WERI-Rb-1 (cell line): ENCODE results near the gene NANOS2.
A peak's percentile ranks its signal among the peaks of the same experiment; 100 is the strongest.

Experiments
- DNase-seq: peaks from one replicate; pipeline ENCODE4 v3.0.0-alpha.2; 2020
- H3K27ac ChIP-seq: fragments of 250-450 bp; sonication (Bioruptor Pico); 2 replicates; pipeline ENCODE4 v1.5.1; 2020; ENCODE audit warnings: mild to moderate bottlenecking, moderate library complexity
- H3K27me3 ChIP-seq: fragments of 250-450 bp; sonication (Bioruptor Pico); 2 replicates; pipeline ENCODE4 v1.5.1; 2021; ENCODE audit warnings: mild to moderate bottlenecking, low read depth, moderate library complexity; ENCODE audit not compliant: insufficient read depth, severe bottlenecking
- H3K36me3 ChIP-seq: fragments of 250-450 bp; sonication (Bioruptor Pico); 2 replicates; pipeline ENCODE4 v1.5.1; 2020; ENCODE audit warnings: mild to moderate bottlenecking, moderate library complexity
- H3K4me3 ChIP-seq: 2 replicates; pipeline ENCODE4 v1.5.1; 2011; ENCODE audit warnings: low read depth, mild to moderate bottlenecking, control low read depth, low read length
- H3K9me3 ChIP-seq: fragments of 250-450 bp; sonication (Bioruptor Pico); 2 replicates; pipeline ENCODE4 v1.5.1; 2021; ENCODE audit warnings: mild to moderate bottlenecking, moderate library complexity; ENCODE audit not compliant: severe bottlenecking
- TF ChIP-seq, protein P1 (sequence below): IDR thresholded peaks from 2 replicates; pipeline ENCODE4 v1.5.1; 2011; ENCODE audit warnings: low read depth, mild to moderate bottlenecking, control low read depth, inconsistent platforms, low read length

Gene NANOS2

GRCh38 chr19:45913874-45914830, at the start of gene NANOS2:
NANOS2 (minus strand) TSS chr19:45914778; CDS start chr19:45914693, 85 bp downstream.
- Histone ChIP-seq H3K4me3 (no peak within 1 kb of the TSS), H3K27ac (no peak within 1 kb of the TSS), H3K9me3 (no peaks in the 10 kb centered on the region), H3K36me3 (no peaks in the 10 kb centered on the region), H3K27me3 (no peaks in the 10 kb centered on the region)
- peak; percentile 85 for DNase-seq
- TF ChIP-seq, protein P1, sequence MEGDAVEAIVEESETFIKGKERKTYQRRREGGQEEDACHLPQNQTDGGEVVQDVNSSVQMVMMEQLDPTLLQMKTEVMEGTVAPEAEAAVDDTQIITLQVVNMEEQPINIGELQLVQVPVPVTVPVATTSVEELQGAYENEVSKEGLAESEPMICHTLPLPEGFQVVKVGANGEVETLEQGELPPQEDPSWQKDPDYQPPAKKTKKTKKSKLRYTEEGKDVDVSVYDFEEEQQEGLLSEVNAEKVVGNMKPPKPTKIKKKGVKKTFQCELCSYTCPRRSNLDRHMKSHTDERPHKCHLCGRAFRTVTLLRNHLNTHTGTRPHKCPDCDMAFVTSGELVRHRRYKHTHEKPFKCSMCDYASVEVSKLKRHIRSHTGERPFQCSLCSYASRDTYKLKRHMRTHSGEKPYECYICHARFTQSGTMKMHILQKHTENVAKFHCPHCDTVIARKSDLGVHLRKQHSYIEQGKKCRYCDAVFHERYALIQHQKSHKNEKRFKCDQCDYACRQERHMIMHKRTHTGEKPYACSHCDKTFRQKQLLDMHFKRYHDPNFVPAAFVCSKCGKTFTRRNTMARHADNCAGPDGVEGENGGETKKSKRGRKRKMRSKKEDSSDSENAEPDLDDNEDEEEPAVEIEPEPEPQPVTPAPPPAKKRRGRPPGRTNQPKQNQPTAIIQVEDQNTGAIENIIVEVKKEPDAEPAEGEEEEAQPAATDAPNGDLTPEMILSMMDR, result peak; percentile 73

- H3K4me3 ChIP-seq, result no peak overlapping the region
- H3K36me3 ChIP-seq, result peaks cover 16% of the 10 kb centered on the region
- H3K27me3 ChIP-seq, result no peaks in the 10 kb centered on the region
- TF ChIP-seq, protein P1, result no peak
- DNase-seq, result no peak
- no peak overlapping the region for H3K27ac ChIP-seq
- no peaks in the 10 kb centered on the region for H3K9me3 ChIP-seq
Measured at GRCh38 chr19:45962021-45962420, 47.4 kb upstream of the NANOS2 start.

DNA sequence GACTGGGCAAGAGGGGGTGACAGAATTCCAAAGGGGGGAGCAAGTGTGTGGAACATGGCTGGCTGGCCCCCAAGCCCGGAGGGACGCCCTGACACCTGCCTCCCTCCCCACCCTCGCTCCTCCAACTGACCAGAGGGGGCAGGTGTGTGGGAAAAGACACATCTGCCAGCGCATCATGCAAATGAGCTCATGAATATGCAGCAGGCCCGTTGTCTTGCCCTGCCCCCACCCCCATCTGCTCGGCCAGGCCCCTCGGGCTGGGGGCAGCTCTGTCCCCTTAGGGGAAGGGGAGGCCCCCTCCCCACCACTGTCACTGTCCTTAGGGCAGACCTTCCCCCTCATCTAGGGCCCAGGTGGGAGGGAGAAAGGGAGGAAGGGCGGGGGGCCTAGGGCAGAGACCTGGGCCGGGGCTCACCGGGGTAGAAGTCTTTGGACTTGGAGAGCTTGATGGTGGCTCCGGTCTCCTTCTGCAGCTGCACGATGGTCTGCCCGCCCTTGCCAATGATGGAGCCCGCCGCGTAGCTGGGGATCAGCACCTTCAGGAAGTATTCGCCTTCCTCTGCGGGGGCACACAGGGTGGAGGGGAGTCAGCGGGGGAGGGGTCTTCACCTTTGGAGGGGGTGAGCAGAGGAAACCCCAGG, 46.1 kb upstream of the NANOS2 start:
- H3K9me3 ChIP-seq, result no peaks in the 10 kb centered on the region
- H3K27me3 ChIP-seq, result no peaks in the 10 kb centered on the region
- DNase-seq, result peak; percentile 52
- peak overlapping the region; percentile 81 for H3K27ac ChIP-seq
- H3K36me3 ChIP-seq, result peaks cover 16% of the 10 kb centered on the region
- H3K4me3 ChIP-seq, result no peak overlapping the region
- TF ChIP-seq, protein P1, result 0 out of 2 replicates have a peak, but pooled peaks have one; percentile 1

- TF ChIP-seq, protein P1, result no peak
Measured at GRCh38 chr19:45959517-45960025, 45.0 kb upstream of the NANOS2 start.

DNA sequence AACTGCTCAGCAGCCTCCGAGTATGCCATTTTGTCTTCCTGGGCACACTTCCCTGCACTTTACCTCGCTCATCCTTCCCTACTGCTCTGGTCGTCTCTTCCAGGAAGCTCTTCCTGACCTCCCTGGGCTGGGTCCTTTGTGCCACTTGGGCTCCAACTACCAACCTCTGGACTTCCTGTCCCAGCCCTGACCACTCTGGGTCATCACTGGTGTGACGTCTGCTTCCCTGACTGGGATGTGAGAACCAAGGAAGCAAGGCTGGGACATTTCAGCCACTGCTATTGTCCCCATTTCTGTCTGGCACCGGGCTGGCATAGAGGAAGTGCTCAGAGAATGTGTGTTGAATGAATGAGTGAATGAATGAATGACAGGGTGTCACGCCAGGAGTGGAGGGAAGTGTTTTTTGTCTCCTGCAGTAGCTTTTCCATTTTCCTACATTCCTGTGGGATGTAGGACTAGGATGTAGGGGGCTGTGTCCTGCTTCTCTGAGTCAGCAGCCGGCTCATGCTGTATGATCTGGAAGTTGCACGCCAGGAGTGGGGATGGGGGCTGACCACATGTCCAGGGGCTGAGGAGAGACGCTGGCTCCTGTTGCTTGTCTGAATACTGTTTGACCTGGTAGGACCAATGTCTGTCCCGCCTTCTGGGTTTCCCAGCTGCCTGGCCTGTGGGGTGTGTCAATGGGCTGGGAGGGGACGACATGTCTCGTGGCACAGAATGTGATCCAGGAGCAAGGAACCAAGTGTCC, 44.4 kb upstream of the NANOS2 start:
- Histone ChIP-seq H3K9me3 (no peaks in the 10 kb centered on the region), H3K36me3 (peaks cover 22% of the 10 kb centered on the region), H3K4me3 (peak overlapping the region; percentile 14; the same call in 1 of the 2 replicates), H3K27ac (peak overlapping the region; percentile 81), H3K27me3 (no peaks in the 10 kb centered on the region)
- TF ChIP-seq, protein P1, result no peak
- peak; percentile 66 for DNase-seq

More at GRCh38 chr19:45959517-45960025, 45.0 kb upstream of the NANOS2 start:
- DNase-seq, result peak; percentile 86
- Histone ChIP-seq H3K27me3 (no peaks in the 10 kb centered on the region), H3K27ac (peak overlapping the region; percentile 81), H3K4me3 (peak overlapping the region; percentile 14; the same call in 1 of the 2 replicates), H3K9me3 (no peaks in the 10 kb centered on the region), H3K36me3 (peaks cover 22% of the 10 kb centered on the region)
